ENCODE measurements around the gene RNF144B. TPM values are rescaled to one million over a fixed set of nuclear protein-coding genes. Genes with fewer than 3 reads are reported as not detected.

Gene RNF144B
- total RNA-seq, 1 experiment from 2014 or later = 2.3 TPM

GRCh38 chr6:18469536-18469935 lies 82.4 kb downstream of the RNF144B start:
- Mint-ChIP-seq H3K4me1 (peaks cover 9% of the 10 kb centered on the region in 2 experiments), H3K27ac (no peak overlapping the region), H3K9me3 (no peaks in the 10 kb centered on the region), H3K27me3 (ENCODE audit: low read depth) (no peaks in the 10 kb centered on the region), H3K4me3 (no peak overlapping the region), H3K36me3 (ENCODE audit: insufficient read depth in 1 of 3, low read depth in 3 of 3) (no peaks in the 10 kb centered on the region)
- whole genome bisulfite sequencing (ENCODE audit: extremely low coverage, insufficient read length, low lambda C conversion rate) = no CpG with 5 or more reads among the region's 3 CpGs
- Histone ChIP-seq H3K79me1 (ENCODE audit: insufficient read depth, low read depth, low read length, poor library complexity, severe bottlenecking) (no peaks in the 10 kb centered on the region), H4K5ac (ENCODE audit: insufficient read length, low read depth, low read length) (no peak overlapping the region), H2BK12ac (ENCODE audit: insufficient read length, low read depth, low read length) (no peak overlapping the region), H3K23ac (ENCODE audit: insufficient read length, low read depth, low read length) (no peak overlapping the region), H4K8ac (replicated peaks; ENCODE audit: insufficient read length, low read depth, low read length) (no peak overlapping the region), H3K79me2 (ENCODE audit: insufficient read depth, low read length) (no peaks in the 10 kb centered on the region), H2BK5ac (ENCODE audit: insufficient read length, low read length) (no peak overlapping the region), H3K23me2 (ENCODE audit: insufficient read length, low read depth, low read length, poor library complexity, severe bottlenecking) (no peaks in the 10 kb centered on the region), H3K14ac (ENCODE audit: insufficient read depth, low read length) (no peak overlapping the region), H3K4me2 (ENCODE audit: insufficient read depth, insufficient read length, low read length) (no peak overlapping the region), H3K18ac (ENCODE audit: insufficient read length, low read depth, low read length) (no peak overlapping the region), H3K56ac (ENCODE audit: insufficient read length, low read depth, low read length) (no peak overlapping the region), H2BK20ac (ENCODE audit: low read depth, low read length, poor library complexity, severe bottlenecking) (no peak overlapping the region), H2BK120ac (ENCODE audit: low read depth, low read length, poor library complexity, severe bottlenecking) (no peak overlapping the region), H3K9me3 (ENCODE audit: control insufficient read depth, low read depth, low read length) (no peaks in the 10 kb centered on the region), H3K9ac (ENCODE audit: extremely low read depth, insufficient read length, low read length) (no peak overlapping the region), H3T11ph (ENCODE audit: low read length) (no peak overlapping the region), H4K91ac (ENCODE audit: insufficient read length, low read depth, low read length) (no peak overlapping the region), H3K27me3 (ENCODE audit: insufficient read depth, low read length) (no peaks in the 10 kb centered on the region), H3K27ac (ENCODE audit: insufficient read length, low read depth, low read length) (no peak overlapping the region), H2AFZ (ENCODE audit: low read length) (no peak overlapping the region), H4K20me1 (ENCODE audit: control insufficient read depth, insufficient read depth, insufficient read length) (no peaks in the 10 kb centered on the region), H3K4me1 (ENCODE audit: insufficient read depth, low read length) (no peaks in the 10 kb centered on the region), H2AK5ac (ENCODE audit: insufficient read length, low read length) (no peak overlapping the region), H2BK15ac (ENCODE audit: low read depth, low read length) (no peak overlapping the region), H3K4ac (ENCODE audit: low read depth, low read length) (no peak overlapping the region)
- TF ChIP-seq CTCF (conservative IDR thresholded peaks at IDR 0.05) = no peak
- DNase-seq = no peak

Measured in H9 (cell line).